H1 (cell line): Measurements from ENCODE around the gene ZBTB11. TPM values are rescaled to one million over a fixed set of nuclear protein-coding genes. Genes with fewer than 3 reads are reported as not detected.

ENCODE experiments used
- CTCF ChIA-PET: fragments of 300-600 bp; sonication (Branson Sonifier 250); formaldehyde crosslinking; loops from one replicate; lab custom pipeline; 2021; ENCODE audit not compliant: partially characterized antibody; lab: Charles Lee
- POLR2A ChIA-PET: fragments of 300-600 bp; sonication (Branson Sonifier 250); formaldehyde crosslinking; loops from one replicate; lab custom pipeline; 2021; ENCODE audit warnings: inconsistent platforms; ENCODE audit not compliant: partially characterized antibody; lab: Charles Lee
- DNase-seq, 2 experiments: peaks; one replicate each; pipeline versions ENCODE4 v3.0.0 to v3.0.0-alpha.2; 2010 to 2022; ENCODE audit warnings: low spot score in 2 of 2, low read depth in 1 of 2, mixed read lengths in 1 of 2
- FAIRE-seq: peaks from 2 replicates; lab custom pipeline; 2011; peaks lifted over from hg19 to GRCh38; lab: Jason Lieb, UNC
- H2AFZ ChIP-seq: 2 replicates; pipeline ENCODE4 v1.8.1; 2012; ENCODE audit warnings: low read length, inconsistent platforms
- H2AK5ac ChIP-seq: 2 replicates; pipeline ENCODE4 v1.6.1; 2013; ENCODE audit warnings: low read depth, low read length
- H2BK120ac ChIP-seq: replicated peaks from 2 replicates; pipeline ENCODE3; 2013; ENCODE audit warnings: low read depth, low read length, inconsistent platforms
- H2BK12ac ChIP-seq: 2 replicates; pipeline ENCODE4 v1.6.1; 2013; ENCODE audit warnings: low read depth, low read length
- H2BK15ac ChIP-seq: 2 replicates; pipeline ENCODE4 v1.6.1; 2013; ENCODE audit warnings: low read length
- H2BK20ac ChIP-seq: 2 replicates; pipeline ENCODE4 v1.6.1; 2013; ENCODE audit warnings: low read length
- H2BK5ac ChIP-seq: 2 replicates; pipeline ENCODE4 v1.6.1; 2013; ENCODE audit warnings: low read depth, low read length
- H3K14ac ChIP-seq: 2 replicates; pipeline ENCODE4 v1.6.1; 2013; ENCODE audit warnings: inconsistent platforms; ENCODE audit not compliant: insufficient read length
- H3K18ac ChIP-seq: 2 replicates; pipeline ENCODE4 v1.6.1; 2013; ENCODE audit warnings: low read length; ENCODE audit errors: extremely low read depth
- H3K23ac ChIP-seq: 2 replicates; pipeline ENCODE4 v1.6.1; 2013; ENCODE audit warnings: inconsistent platforms; ENCODE audit not compliant: insufficient read length
- H3K23me2 ChIP-seq: 2 replicates; pipeline ENCODE4 v1.6.1; 2013; ENCODE audit warnings: low read depth, low read length
- H3K27ac ChIP-seq: 2 replicates; pipeline ENCODE4 v1.6.1; 2011; ENCODE audit warnings: low read depth, low read length, inconsistent platforms
- H3K27me3 ChIP-seq, 4 experiments: replicated peaks in 1 of 4; 1 replicate in 1 of 4; 2 replicates in 3 of 4; pipeline versions ENCODE4 v1.6.1 to v1.8.1; 2011 to 2013; ENCODE audit warnings: low read length in 3 of 4, mild to moderate bottlenecking in 3 of 4, inconsistent platforms in 2 of 4, mixed read lengths in 2 of 4, moderate library complexity in 1 of 4; ENCODE audit not compliant: control insufficient read depth in 3 of 4, insufficient read depth in 3 of 4; ENCODE audit errors: extremely low read depth in 1 of 4
- H3K36me3 ChIP-seq, 4 experiments: 2 replicates each; pipeline versions ENCODE4 v1.6.1 to v1.8.1; 2011 to 2013; ENCODE audit warnings: mild to moderate bottlenecking in 4 of 4, low read length in 3 of 4, moderate library complexity in 2 of 4, control low read depth in 1 of 4, inconsistent platforms in 1 of 4; ENCODE audit not compliant: insufficient read depth in 4 of 4, control insufficient read depth in 2 of 4
- H3K4ac ChIP-seq: replicated peaks from 2 replicates; pipeline ENCODE3; 2013; ENCODE audit warnings: low read length, low read depth, mixed read lengths, inconsistent platforms; ENCODE audit not compliant: insufficient read length
- H3K4me1 ChIP-seq, 4 experiments: replicated peaks in 1 of 4; 1 replicate in 1 of 4; 2 replicates in 3 of 4; pipeline versions ENCODE4 v1.6.1 to v1.8.1; 2011 to 2013; ENCODE audit warnings: low read length in 3 of 4, inconsistent platforms in 2 of 4, mixed read lengths in 1 of 4; ENCODE audit not compliant: insufficient read depth in 4 of 4, control insufficient read depth in 3 of 4
- H3K4me2 ChIP-seq, 2 experiments: 2 replicates each; pipeline versions ENCODE4 v1.6.1 to v1.8.1; 2011 to 2013; ENCODE audit warnings: low read depth in 2 of 2, low read length in 2 of 2, control low read depth in 1 of 2, inconsistent platforms in 1 of 2, mild to moderate bottlenecking in 1 of 2; ENCODE audit not compliant: insufficient read depth in 1 of 2
- H3K4me3 ChIP-seq, 4 experiments: fragments of 200-600, 300-600 bp in 1 of 4; sonication (generic), shearing (Covaris generic), sonication (Bioruptor Twin) in 1 of 4; 2 replicates each; pipeline versions ENCODE4 v1.5.1 to v1.8.1; 2011 to 2016; ENCODE audit warnings: low read length in 4 of 4, low read depth in 3 of 4, control low read depth in 2 of 4, inconsistent platforms in 2 of 4, mild to moderate bottlenecking in 2 of 4, mixed read lengths in 1 of 4, moderate library complexity in 1 of 4; ENCODE audit not compliant: insufficient read depth in 2 of 4; ENCODE audit errors: extremely low read depth in 1 of 4
- H3K56ac ChIP-seq: replicated peaks from 2 replicates; pipeline ENCODE3; 2013; ENCODE audit warnings: low read depth, mild to moderate bottlenecking, mixed read lengths, low read length, inconsistent platforms; ENCODE audit not compliant: insufficient read length
- H3K79me1 ChIP-seq: 2 replicates; pipeline ENCODE4 v1.6.1; 2013; ENCODE audit warnings: low read depth, low read length, control low read depth
- H3K79me2 ChIP-seq, 2 experiments: 2 replicates each; pipeline versions ENCODE4 v1.6.1 to v1.8.1; 2012 to 2013; ENCODE audit warnings: low read length in 2 of 2, mild to moderate bottlenecking in 2 of 2, inconsistent platforms in 1 of 2; ENCODE audit not compliant: insufficient read depth in 2 of 2, control insufficient read depth in 1 of 2
- H3K9ac ChIP-seq, 4 experiments: replicated peaks in 1 of 4; 1 replicate in 1 of 4; 2 replicates in 3 of 4; pipeline versions ENCODE4 v1.6.1 to v1.8.1; 2011 to 2013; ENCODE audit warnings: low read depth in 3 of 4, low read length in 3 of 4, control low read depth in 2 of 4, mild to moderate bottlenecking in 2 of 4, moderate library complexity in 2 of 4, inconsistent platforms in 1 of 4; ENCODE audit errors: extremely low read depth in 1 of 4
- H3K9me3 ChIP-seq, 2 experiments: 2 replicates each; pipeline versions ENCODE4 v1.6.1 to v1.8.1; 2012 to 2013; ENCODE audit warnings: mild to moderate bottlenecking in 2 of 2, moderate library complexity in 2 of 2, control low read depth in 1 of 2, inconsistent platforms in 1 of 2, low read depth in 1 of 2, low read length in 1 of 2, mixed read lengths in 1 of 2; ENCODE audit not compliant: insufficient read depth in 2 of 2
- H4K20me1 ChIP-seq, 2 experiments: replicated peaks in 1 of 2; 2 replicates each; pipeline versions ENCODE3 to v1.8.1; 2011 to 2013; ENCODE audit warnings: inconsistent platforms in 2 of 2, low read length in 2 of 2, mild to moderate bottlenecking in 1 of 2; ENCODE audit not compliant: insufficient read depth in 2 of 2, control insufficient read depth in 1 of 2
- H4K5ac ChIP-seq: 2 replicates; pipeline ENCODE4 v1.6.1; 2013; ENCODE audit warnings: low read length, low read depth, mixed read lengths, inconsistent platforms; ENCODE audit not compliant: insufficient read length
- H4K8ac ChIP-seq: 2 replicates; pipeline ENCODE4 v1.8.0; 2013; ENCODE audit warnings: mild to moderate bottlenecking, moderate library complexity, low read length, inconsistent platforms; ENCODE audit not compliant: insufficient read depth; ENCODE audit errors: extremely low read depth
- H4K91ac ChIP-seq: replicated peaks from 2 replicates; pipeline ENCODE3; 2013; ENCODE audit warnings: low read length, mixed read lengths, inconsistent platforms; ENCODE audit not compliant: insufficient read length
- CHD2 ChIP-seq: IDR thresholded peaks from 2 replicates; pipeline ENCODE4 v1.6.1; 2012; ENCODE audit warnings: low read length, improper control_type of control experiment
- GTF2F1 ChIP-seq: IDR thresholded peaks from 2 replicates; pipeline ENCODE4 v1.6.1; 2012; ENCODE audit warnings: low read depth, low read length, improper control_type of control experiment, borderline replicate concordance
- POLR2A ChIP-seq, 2 experiments: IDR thresholded peaks; 1 replicate in 1 of 2; 2 replicates in 1 of 2; pipeline ENCODE4 v1.6.1; 2011; ENCODE audit warnings: low read depth in 2 of 2, low read length in 2 of 2, mild to moderate bottlenecking in 2 of 2; ENCODE audit errors: control extremely low read depth in 1 of 2
- RFX5 ChIP-seq: IDR thresholded peaks from 2 replicates; pipeline ENCODE4 v1.6.1; 2011; ENCODE audit warnings: low read depth, low read length, improper control_type of control experiment, borderline replicate concordance
- SIX5 ChIP-seq: IDR thresholded peaks from 2 replicates; pipeline ENCODE4 v1.6.1; 2011; ENCODE audit warnings: mild to moderate bottlenecking, low read depth, low read length
- TAF1 ChIP-seq: IDR thresholded peaks from 2 replicates; pipeline ENCODE4 v1.6.1; 2011; ENCODE audit warnings: mild to moderate bottlenecking, low read depth, low read length
- TAF7 ChIP-seq: optimal IDR thresholded peaks from 2 replicates; pipeline ENCODE3; 2011; ENCODE audit warnings: low read depth, mild to moderate bottlenecking, inconsistent platforms, low read length, moderate library complexity, borderline replicate concordance
- TCF12 ChIP-seq: IDR thresholded peaks from 2 replicates; pipeline ENCODE4 v1.6.1; 2011; ENCODE audit warnings: low read depth, mild to moderate bottlenecking, low read length
- TEAD4 ChIP-seq: IDR thresholded peaks from 2 replicates; pipeline ENCODE4 v1.6.1; 2012; ENCODE audit warnings: low read depth, low read length, inconsistent platforms, mixed read lengths
- ZNF274 ChIP-seq: IDR thresholded peaks from 2 replicates; pipeline ENCODE4 v1.7.0; 2012; ENCODE audit warnings: low read length, borderline replicate concordance; ENCODE audit errors: extremely low read depth
- WGBS, 2 experiments: shearing (Covaris generic) in 1 of 2; methylation state at CpG; one replicate each; pipeline versions ENCODE4 v1.1.6 to v1.1.7; 2013 to 2015; ENCODE audit warnings: low lambda C conversion rate in 2 of 2, mixed read lengths in 2 of 2, inconsistent platforms in 1 of 2, low coverage in 1 of 2, missing lambda C conversion rate in 1 of 2; ENCODE audit not compliant: insufficient replicate concordance in 2 of 2, insufficient coverage in 1 of 2, insufficient read length in 1 of 2; ENCODE audit errors: extremely low coverage in 1 of 2, missing lambda C conversion rate in 1 of 2; 5-methylcytosine and 5-hydroxymethylcytosine counted together
- polyA plus RNA-seq, 7 experiments: library from polyadenylated mRNA; depleted of rRNA in 3 of 7; stranded (reverse) in 5 of 7; unstranded in 2 of 7; fragments of >200 nt in 5 of 7; fragments of 200-250 nt in 2 of 7; gene quantifications; 1 replicate in 5 of 7; 2 replicates in 1 of 7; 4 replicates in 1 of 7; pipeline versions ENCODE4 v1.2.1 to v1.2.3, GENCODE V29; 2011 to 2013; ENCODE audit warnings: missing spikeins in 2 of 7, mixed read lengths in 2 of 7
- total RNA-seq: library from RNA; stranded (reverse); fragmentation: NEBNext Ultra II Directional; extraction: Animal tissue kit (Norgen Biotek cat#: 25700); gene quantifications from 2 replicates; pipeline ENCODE4 v1.2.1, GENCODE V29; 2021
- TF ChIP-seq, protein P1 (sequence below): IDR thresholded peaks from 2 replicates; pipeline ENCODE4 v1.6.1; 2011; ENCODE audit warnings: low read length, improper control_type of control experiment

Gene ZBTB11
- total and polyA plus RNA-seq, 2 of the 8 experiments (the other 6 are each of a cell fraction or from before 2014, with no cell fraction given), result 3.0 to 14.0 TPM

DNA sequence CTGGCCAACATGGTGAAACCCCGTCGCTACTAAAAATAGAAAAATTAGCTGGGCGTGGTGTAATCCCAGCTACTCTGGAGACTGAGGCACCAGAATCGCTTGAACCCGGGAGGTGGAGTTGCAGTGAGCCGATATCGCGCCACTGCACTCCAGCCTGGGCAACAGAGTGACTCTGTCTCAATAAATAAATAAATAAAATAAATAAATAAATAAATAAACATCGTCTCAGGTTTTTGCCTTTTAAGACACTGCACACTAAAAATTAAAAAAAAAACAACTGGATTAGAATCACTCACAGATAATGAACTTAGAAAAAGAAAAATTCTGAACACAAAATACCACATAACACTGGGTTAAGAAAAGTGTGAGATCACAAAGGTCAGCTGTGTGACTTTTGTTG, 2.4 kb downstream of the ZBTB11 start:
- Histone ChIP-seq H2BK12ac (no peak overlapping the region), H3K18ac (no peak overlapping the region), H2BK120ac (no peak overlapping the region), H3K27ac (no peak overlapping the region), H4K8ac (no peak overlapping the region), H3K14ac (no peak overlapping the region), H3K9me3 (no peaks in the 10 kb centered on the region), H3K4me2 (peak overlapping the region in 1 of 2 experiments; percentile 60; a peak in 1 of 4 replicates), H4K91ac (no peak overlapping the region), H2AFZ (no peak overlapping the region), H3K79me2 (peaks cover 0 to 51% of the 10 kb centered on the region in 2 experiments; a peak in 3 of 4 replicates), H2BK5ac (no peak overlapping the region), H3K23me2 (peaks cover 2% of the 10 kb centered on the region; the same call in 1 of the 2 replicates), H2BK20ac (no peak overlapping the region), H3K4me1 (no peaks in the 10 kb centered on the region; a peak in 2 of 7 replicates), H2AK5ac (no peak overlapping the region), H4K20me1 (peaks cover 3 to 12% of the 10 kb centered on the region in 2 experiments), H2BK15ac (no peak overlapping the region), H3K56ac (no peak overlapping the region), H3K4me3 (no peak overlapping the region), H3K79me1 (peaks cover 3% of the 10 kb centered on the region), H3K23ac (no peak overlapping the region), H3K4ac (no peak overlapping the region), H4K5ac (no peak overlapping the region), H3K27me3 (no peaks in the 10 kb centered on the region), H3K36me3 (peaks cover 3 to 21% (median 6%) of the 10 kb centered on the region in 4 experiments; a peak in 6 of 8 replicates), H3K9ac (no peak overlapping the region)
- no peak for FAIRE-seq
- CTCF ChIA-PET, result interaction anchor here (1.2 to 4.6 kb wide), 4 partner anchors 12 to 100 kb away, joined by 3 to 29 read pairs (median 5); partner anchors contain the start of genes PCNP and RPL24
- DNase-seq, result no peak
- POLR2A ChIA-PET, result interaction anchor here (1.0 to 18.4 kb wide), 5 partner anchors 9 to 99 kb away, joined by 3 to 308 read pairs (median 15); partner anchors contain the start of genes PCNP and RPL24
- 91% methylated on average over 9 of the region's 9 CpGs; no CpG with 5 or more reads in 1 of the 2 experiments for WGBS, 2 experiments
- TF ChIP-seq POLR2A (IDR thresholded peaks at IDR 0.05; ENCODE audit: control extremely low read depth in 1 of 2, low read depth in 2 of 2, low read length in 2 of 2) (no peak), TAF1 (no peak), SIX5 (no peak), TAF7 (no peak), CHD2 (no peak), RFX5 (no peak), GTF2F1 (no peak), TEAD4 (no peak), TCF12 (no peak), ZNF274 (no peak)
- TF ChIP-seq, protein P1, sequence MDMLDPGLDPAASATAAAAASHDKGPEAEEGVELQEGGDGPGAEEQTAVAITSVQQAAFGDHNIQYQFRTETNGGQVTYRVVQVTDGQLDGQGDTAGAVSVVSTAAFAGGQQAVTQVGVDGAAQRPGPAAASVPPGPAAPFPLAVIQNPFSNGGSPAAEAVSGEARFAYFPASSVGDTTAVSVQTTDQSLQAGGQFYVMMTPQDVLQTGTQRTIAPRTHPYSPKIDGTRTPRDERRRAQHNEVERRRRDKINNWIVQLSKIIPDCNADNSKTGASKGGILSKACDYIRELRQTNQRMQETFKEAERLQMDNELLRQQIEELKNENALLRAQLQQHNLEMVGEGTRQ, result no peak
